ENCODE measurements around the gene RPP25.

Gene RPP25

DNA sequence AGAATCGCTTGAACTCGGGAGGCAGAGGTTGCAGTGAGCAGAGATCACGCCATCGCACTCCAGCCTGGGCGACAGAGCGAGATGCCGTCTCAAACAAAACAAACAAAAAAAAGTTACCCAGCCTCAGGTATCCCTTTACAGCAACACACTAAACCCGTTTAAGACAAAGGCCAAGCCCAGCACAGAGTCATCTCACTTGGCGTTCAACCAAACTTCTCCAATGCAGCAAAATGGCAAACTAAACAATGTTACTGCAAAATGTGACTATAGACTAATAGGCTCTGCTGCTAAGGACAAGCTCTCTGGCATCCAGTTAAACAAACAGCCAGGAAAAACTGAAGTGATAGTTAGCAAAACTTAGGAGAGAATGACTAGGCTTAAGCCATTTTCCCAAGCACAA, 43.5 kb downstream of the RPP25 start:
- FAIRE-seq: no peak

- FAIRE-seq: no peak
These were observed 47.9 kb downstream of the RPP25 start for GRCh38 chr15:74908635-74909034.

- FAIRE-seq: no peak
These were observed 49.3 kb downstream of the RPP25 start for GRCh38 chr15:74907163-74907870.

DNA sequence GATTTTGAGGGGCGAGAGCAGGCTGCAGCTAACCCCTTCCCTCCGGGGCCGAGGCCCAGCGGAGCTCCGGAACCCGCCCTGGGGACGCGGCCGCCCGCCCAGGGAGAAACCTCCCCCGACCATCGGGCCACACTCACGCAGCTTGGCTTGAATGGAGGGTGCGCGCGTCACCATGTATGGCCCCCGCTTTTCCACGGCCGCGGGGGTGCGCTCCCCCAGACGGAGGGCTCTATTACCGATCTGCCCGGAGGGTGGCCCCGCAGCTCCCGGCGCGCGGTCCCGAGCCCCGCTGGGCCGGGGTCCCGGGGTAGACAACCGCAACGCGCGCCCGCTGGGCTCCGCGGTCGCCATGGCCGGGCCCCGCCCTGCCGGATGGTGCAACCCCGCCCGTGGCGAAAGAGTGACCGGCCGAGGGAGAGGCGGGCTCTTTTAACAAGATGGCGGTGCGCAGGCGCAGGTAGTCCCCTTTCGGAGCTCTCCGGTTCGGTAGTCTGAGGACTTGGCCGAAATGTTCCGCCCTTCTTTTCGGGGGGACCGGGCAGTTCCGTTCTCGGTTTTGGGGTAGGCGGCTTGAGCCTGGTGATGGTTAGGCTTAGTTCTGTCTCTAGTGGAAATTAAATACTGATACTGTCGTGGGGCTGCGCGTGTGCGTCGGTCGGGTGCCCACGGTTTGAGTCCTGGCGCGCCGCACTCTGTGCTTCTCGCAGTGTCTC, 50.0 kb downstream of the RPP25 start, which contains the start of gene FAM219B:
TSS of gene FAM219B (minus strand) at position 402 of the 713 bp plus-strand sequence. CDS start at position 351, 51 bp downstream.
- no peak for FAIRE-seq

- no peak for FAIRE-seq
These were observed 50.5 kb downstream of the RPP25 start for GRCh38 chr15:74906067-74906449.

Data from endometrium (tissue), 2 donors.